ENCODE data around the gene SPDYE16.
"Not testable (repeated sequence)": the region's sequence is repeated elsewhere in the genome, so short reads cannot be mapped to it uniquely, and the experiment has no call there.

DNA sequence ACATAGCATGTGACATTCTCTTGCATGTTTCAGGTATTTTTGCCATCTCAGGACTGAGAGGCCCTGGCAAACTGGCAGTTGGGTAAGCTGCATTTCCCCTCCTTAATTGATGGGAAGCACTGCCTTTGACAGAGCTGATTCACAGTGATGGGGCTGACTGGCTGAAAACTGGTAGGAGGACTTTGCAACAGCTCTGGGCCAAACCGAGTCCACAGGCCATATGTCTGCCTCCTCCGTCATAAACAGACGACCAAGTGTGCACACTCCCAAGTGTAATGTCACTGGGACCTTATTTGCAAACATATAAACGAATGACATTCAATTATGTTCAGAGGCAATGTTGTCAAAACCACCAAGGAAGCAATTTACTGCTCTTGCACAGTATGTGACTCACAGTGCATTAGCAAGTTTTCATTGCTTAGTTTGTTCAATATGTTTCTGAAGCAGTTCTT lies 27.3 kb upstream of the SPDYE16 start:
- TF ChIP-seq EZH2phosphoT487 (IDR thresholded peaks at IDR 0.05; ENCODE audit: borderline replicate concordance, low read depth, low read length): not testable (repeated sequence)
- TF ChIP-seq, protein P1, sequence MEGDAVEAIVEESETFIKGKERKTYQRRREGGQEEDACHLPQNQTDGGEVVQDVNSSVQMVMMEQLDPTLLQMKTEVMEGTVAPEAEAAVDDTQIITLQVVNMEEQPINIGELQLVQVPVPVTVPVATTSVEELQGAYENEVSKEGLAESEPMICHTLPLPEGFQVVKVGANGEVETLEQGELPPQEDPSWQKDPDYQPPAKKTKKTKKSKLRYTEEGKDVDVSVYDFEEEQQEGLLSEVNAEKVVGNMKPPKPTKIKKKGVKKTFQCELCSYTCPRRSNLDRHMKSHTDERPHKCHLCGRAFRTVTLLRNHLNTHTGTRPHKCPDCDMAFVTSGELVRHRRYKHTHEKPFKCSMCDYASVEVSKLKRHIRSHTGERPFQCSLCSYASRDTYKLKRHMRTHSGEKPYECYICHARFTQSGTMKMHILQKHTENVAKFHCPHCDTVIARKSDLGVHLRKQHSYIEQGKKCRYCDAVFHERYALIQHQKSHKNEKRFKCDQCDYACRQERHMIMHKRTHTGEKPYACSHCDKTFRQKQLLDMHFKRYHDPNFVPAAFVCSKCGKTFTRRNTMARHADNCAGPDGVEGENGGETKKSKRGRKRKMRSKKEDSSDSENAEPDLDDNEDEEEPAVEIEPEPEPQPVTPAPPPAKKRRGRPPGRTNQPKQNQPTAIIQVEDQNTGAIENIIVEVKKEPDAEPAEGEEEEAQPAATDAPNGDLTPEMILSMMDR (conservative IDR thresholded peaks at IDR 0.05; ENCODE audit: low read length): not testable (repeated sequence)

All from OCI-LY7 (cell line).